ENCODE measurements around the gene ZNF804B.

GRCh38 chr7:88760136-88760515 lies 626 bp downstream of the ZNF804B start:
- TF ChIP-seq, protein P1, sequence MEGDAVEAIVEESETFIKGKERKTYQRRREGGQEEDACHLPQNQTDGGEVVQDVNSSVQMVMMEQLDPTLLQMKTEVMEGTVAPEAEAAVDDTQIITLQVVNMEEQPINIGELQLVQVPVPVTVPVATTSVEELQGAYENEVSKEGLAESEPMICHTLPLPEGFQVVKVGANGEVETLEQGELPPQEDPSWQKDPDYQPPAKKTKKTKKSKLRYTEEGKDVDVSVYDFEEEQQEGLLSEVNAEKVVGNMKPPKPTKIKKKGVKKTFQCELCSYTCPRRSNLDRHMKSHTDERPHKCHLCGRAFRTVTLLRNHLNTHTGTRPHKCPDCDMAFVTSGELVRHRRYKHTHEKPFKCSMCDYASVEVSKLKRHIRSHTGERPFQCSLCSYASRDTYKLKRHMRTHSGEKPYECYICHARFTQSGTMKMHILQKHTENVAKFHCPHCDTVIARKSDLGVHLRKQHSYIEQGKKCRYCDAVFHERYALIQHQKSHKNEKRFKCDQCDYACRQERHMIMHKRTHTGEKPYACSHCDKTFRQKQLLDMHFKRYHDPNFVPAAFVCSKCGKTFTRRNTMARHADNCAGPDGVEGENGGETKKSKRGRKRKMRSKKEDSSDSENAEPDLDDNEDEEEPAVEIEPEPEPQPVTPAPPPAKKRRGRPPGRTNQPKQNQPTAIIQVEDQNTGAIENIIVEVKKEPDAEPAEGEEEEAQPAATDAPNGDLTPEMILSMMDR (IDR thresholded peaks at IDR 0.05; ENCODE audit: low read depth, low read length) = no peak
- TF ChIP-seq EZH2phosphoT487 (IDR thresholded peaks at IDR 0.05; ENCODE audit: low read depth) = no peak

Measured in OCI-LY3 (cell line).